ENCODE measurements around the gene ARV1.
A peak's percentile ranks its signal among the peaks of the same experiment; 100 is the strongest.
"Not testable (repeated sequence)": the region's sequence is repeated elsewhere in the genome, so short reads cannot be mapped to it uniquely, and the experiment has no call there.

The ARV1 gene

GRCh38 chr1:230976360-230976759 is 2.5 kb upstream of the ARV1 start:
- Histone ChIP-seq H3K9me3 (ENCODE audit: control insufficient read depth, low read length) (no peaks in the 10 kb centered on the region), H3K27me3 (ENCODE audit: control insufficient read depth, insufficient read depth, low read length, poor library complexity, severe bottlenecking) (no peaks in the 10 kb centered on the region), H3K27ac (ENCODE audit: insufficient read depth, low read depth, low read length, poor library complexity, severe bottlenecking) (no peak overlapping the region), H3K4me1 (ENCODE audit: control insufficient read depth, insufficient read depth, low read length) (no peaks in the 10 kb centered on the region), H3K36me3 (ENCODE audit: control insufficient read depth, insufficient read depth, low read length) (peaks cover 5% of the 10 kb centered on the region), H3K4me3 (ENCODE audit: insufficient read depth, low read depth, low read length) (no peak overlapping the region)
- WGBS, 2 experiments, result 93% methylated on average over 3 to 4 of the region's 4 CpGs

- Histone ChIP-seq H3K27ac (ENCODE audit: insufficient read depth, low read depth, low read length, poor library complexity, severe bottlenecking) (no peak overlapping the region), H3K27me3 (ENCODE audit: control insufficient read depth, insufficient read depth, low read length, poor library complexity, severe bottlenecking) (no peaks in the 10 kb centered on the region), H3K9me3 (ENCODE audit: control insufficient read depth, low read length) (no peaks in the 10 kb centered on the region), H3K4me3 (ENCODE audit: insufficient read depth, low read depth, low read length) (peak overlapping the region; percentile 85), H3K4me1 (ENCODE audit: control insufficient read depth, insufficient read depth, low read length) (no peaks in the 10 kb centered on the region), H3K36me3 (ENCODE audit: control insufficient read depth, insufficient read depth, low read length) (peaks cover 5% of the 10 kb centered on the region)
- WGBS, 2 experiments, result 93 to 95% methylated on average over 14 of the region's 14 CpGs
These were observed 1.8 kb upstream of the ARV1 start for GRCh38 chr1:230976825-230977747.

GRCh38 chr1:230977761-230978490 is 968 bp upstream of the ARV1 start:
- H3K9me3 ChIP-seq (ENCODE audit: control insufficient read depth, low read length), result no peaks in the 10 kb centered on the region
- peak overlapping the region; percentile 85 for H3K4me3 ChIP-seq (ENCODE audit: insufficient read depth, low read depth, low read length)
- H3K36me3 ChIP-seq (ENCODE audit: control insufficient read depth, insufficient read depth, low read length), result peaks cover 5% of the 10 kb centered on the region
- WGBS, 2 experiments, result 8% methylated on average over 52 of the region's 52 CpGs
- H3K4me1 ChIP-seq (ENCODE audit: control insufficient read depth, insufficient read depth, low read length), result no peaks in the 10 kb centered on the region
- H3K27me3 ChIP-seq (ENCODE audit: control insufficient read depth, insufficient read depth, low read length, poor library complexity, severe bottlenecking), result no peaks in the 10 kb centered on the region
- H3K27ac ChIP-seq (ENCODE audit: insufficient read depth, low read depth, low read length, poor library complexity, severe bottlenecking), result no peak overlapping the region

DNA sequence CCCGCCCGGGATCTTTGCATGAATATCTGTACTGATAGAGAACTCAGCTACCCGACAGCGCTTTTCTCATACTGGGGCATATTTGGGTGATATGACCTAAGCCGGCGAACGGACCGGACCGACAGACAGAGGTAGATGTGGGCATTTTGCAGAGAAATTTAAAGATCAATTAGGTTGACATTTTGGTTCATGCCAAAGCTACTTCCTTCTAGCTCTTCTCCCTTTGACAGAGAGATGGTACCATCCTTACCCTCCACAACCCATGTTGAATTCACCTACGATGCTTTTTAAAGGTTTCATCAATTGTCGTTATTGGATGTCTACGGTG is 459 bp downstream of the ARV1 start:
- H3K36me3 ChIP-seq (ENCODE audit: control insufficient read depth, insufficient read depth, low read length), result peaks cover 5% of the 10 kb centered on the region
- peak overlapping the region; percentile 85 for H3K4me3 ChIP-seq (ENCODE audit: insufficient read depth, low read depth, low read length)
- no peak overlapping the region for H3K27ac ChIP-seq (ENCODE audit: insufficient read depth, low read depth, low read length, poor library complexity, severe bottlenecking)
- H3K9me3 ChIP-seq (ENCODE audit: control insufficient read depth, low read length), result no peaks in the 10 kb centered on the region
- H3K27me3 ChIP-seq (ENCODE audit: control insufficient read depth, insufficient read depth, low read length, poor library complexity, severe bottlenecking), result no peaks in the 10 kb centered on the region
- no peaks in the 10 kb centered on the region for H3K4me1 ChIP-seq (ENCODE audit: control insufficient read depth, insufficient read depth, low read length)
- 11 to 14% methylated on average over 12 of the region's 12 CpGs for WGBS, 2 experiments

DNA sequence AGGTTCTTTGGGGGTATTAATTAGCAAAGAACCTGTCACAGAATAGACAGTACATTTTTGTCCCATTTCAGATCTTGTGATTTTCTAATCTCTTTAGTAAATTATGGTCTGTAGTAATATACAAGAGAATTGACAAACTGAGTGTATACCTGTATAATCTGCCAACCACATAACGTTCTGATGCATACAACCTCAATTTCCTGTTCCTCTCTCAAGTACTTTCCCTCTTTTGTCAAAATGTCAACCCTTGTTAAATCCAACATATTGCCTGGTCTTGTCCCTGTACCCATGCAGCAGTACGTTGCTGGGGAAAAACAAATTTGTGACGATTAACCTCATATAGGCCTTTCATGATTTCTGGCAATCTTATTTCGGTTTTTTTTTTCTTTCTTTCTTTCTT is 1.1 kb downstream of the ARV1 start:
- H3K27ac ChIP-seq (ENCODE audit: insufficient read depth, low read depth, low read length, poor library complexity, severe bottlenecking), result no peak overlapping the region
- peaks cover 5% of the 10 kb centered on the region for H3K36me3 ChIP-seq (ENCODE audit: control insufficient read depth, insufficient read depth, low read length)
- no peaks in the 10 kb centered on the region for H3K9me3 ChIP-seq (ENCODE audit: control insufficient read depth, low read length)
- H3K27me3 ChIP-seq (ENCODE audit: control insufficient read depth, insufficient read depth, low read length, poor library complexity, severe bottlenecking), result no peaks in the 10 kb centered on the region
- H3K4me1 ChIP-seq (ENCODE audit: control insufficient read depth, insufficient read depth, low read length), result no peaks in the 10 kb centered on the region
- peak overlapping the region; percentile 85 for H3K4me3 ChIP-seq (ENCODE audit: insufficient read depth, low read depth, low read length)
- 92 to 94% methylated on average over 4 of the region's 4 CpGs for WGBS, 2 experiments

GRCh38 chr1:230982696-230983095 is 3.8 kb downstream of the ARV1 start:
- no peaks in the 10 kb centered on the region for H3K9me3 ChIP-seq (ENCODE audit: control insufficient read depth, low read length)

GRCh38 chr1:230983811-230984210 is 4.9 kb downstream of the ARV1 start:
- WGBS, 2 experiments, result 83 to 86% methylated on average over 5 of the region's 5 CpGs
- H3K27ac ChIP-seq (ENCODE audit: insufficient read depth, low read depth, low read length, poor library complexity, severe bottlenecking), result no peak overlapping the region
- no peaks in the 10 kb centered on the region for H3K9me3 ChIP-seq (ENCODE audit: control insufficient read depth, low read length)
- H3K27me3 ChIP-seq (ENCODE audit: control insufficient read depth, insufficient read depth, low read length, poor library complexity, severe bottlenecking), result no peaks in the 10 kb centered on the region
- no peaks in the 10 kb centered on the region for H3K4me1 ChIP-seq (ENCODE audit: control insufficient read depth, insufficient read depth, low read length)
- H3K4me3 ChIP-seq (ENCODE audit: insufficient read depth, low read depth, low read length), result no peak overlapping the region
- H3K36me3 ChIP-seq (ENCODE audit: control insufficient read depth, insufficient read depth, low read length), result no peaks in the 10 kb centered on the region

More at GRCh38 chr1:230982696-230983095, 3.8 kb downstream of the ARV1 start:
- H3K27ac ChIP-seq (ENCODE audit: insufficient read depth, low read depth, low read length, poor library complexity, severe bottlenecking), result no peak overlapping the region
- H3K36me3 ChIP-seq (ENCODE audit: control insufficient read depth, insufficient read depth, low read length), result no peaks in the 10 kb centered on the region
- no peaks in the 10 kb centered on the region for H3K27me3 ChIP-seq (ENCODE audit: control insufficient read depth, insufficient read depth, low read length, poor library complexity, severe bottlenecking)
- H3K4me3 ChIP-seq (ENCODE audit: insufficient read depth, low read depth, low read length), result no peak overlapping the region
- H3K4me1 ChIP-seq (ENCODE audit: control insufficient read depth, insufficient read depth, low read length), result no peaks in the 10 kb centered on the region
- 92 to 93% methylated on average over 4 of the region's 4 CpGs for WGBS, 2 experiments

- not testable (repeated sequence) for H3K4me3 ChIP-seq (ENCODE audit: insufficient read depth, low read depth, low read length); H3K27ac ChIP-seq (ENCODE audit: insufficient read depth, low read depth, low read length, poor library complexity, severe bottlenecking)
- 26 to 28% methylated on average over 8 to 9 of the region's 10 CpGs for WGBS, 2 experiments
These were observed 6.0 kb downstream of the ARV1 start for GRCh38 chr1:230984622-230985515.

DNA sequence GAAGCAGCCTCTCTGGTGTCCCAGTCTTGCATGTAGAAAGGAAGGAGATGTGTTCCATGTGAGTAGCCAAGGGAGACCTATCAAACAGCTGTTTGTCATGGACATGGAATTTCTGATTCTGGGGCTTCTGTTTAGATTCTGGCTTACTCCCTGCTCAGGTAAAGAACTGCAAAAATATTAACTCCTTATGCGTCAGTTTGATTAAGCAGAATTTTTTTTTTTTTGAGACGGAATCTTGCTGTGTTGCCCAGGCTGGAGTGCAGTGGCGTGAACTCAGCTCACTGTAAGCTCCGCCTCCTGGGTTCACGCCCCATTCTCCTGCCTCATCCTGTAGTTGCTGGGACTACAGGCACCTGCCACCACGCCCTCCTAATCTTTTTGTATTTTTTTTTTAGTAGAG is 6.8 kb downstream of the ARV1 start:
- no peaks in the 10 kb centered on the region for H3K9me3 ChIP-seq (ENCODE audit: control insufficient read depth, low read length)

More at GRCh38 chr1:230984622-230985515, 6.0 kb downstream of the ARV1 start:
- not testable (repeated sequence) for H3K27me3 ChIP-seq (ENCODE audit: control insufficient read depth, insufficient read depth, low read length, poor library complexity, severe bottlenecking); H3K4me1 ChIP-seq (ENCODE audit: control insufficient read depth, insufficient read depth, low read length); H3K36me3 ChIP-seq (ENCODE audit: control insufficient read depth, insufficient read depth, low read length); H3K9me3 ChIP-seq (ENCODE audit: control insufficient read depth, low read length)

More for the DNA sequence above, 6.8 kb downstream of the ARV1 start:
- H3K4me3 ChIP-seq (ENCODE audit: insufficient read depth, low read depth, low read length), result no peak overlapping the region
- no peaks in the 10 kb centered on the region for H3K36me3 ChIP-seq (ENCODE audit: control insufficient read depth, insufficient read depth, low read length)
- no peaks in the 10 kb centered on the region for H3K27me3 ChIP-seq (ENCODE audit: control insufficient read depth, insufficient read depth, low read length, poor library complexity, severe bottlenecking)
- H3K4me1 ChIP-seq (ENCODE audit: control insufficient read depth, insufficient read depth, low read length), result no peaks in the 10 kb centered on the region
- WGBS, 2 experiments, result 91 to 94% methylated on average over 6 of the region's 6 CpGs
- H3K27ac ChIP-seq (ENCODE audit: insufficient read depth, low read depth, low read length, poor library complexity, severe bottlenecking), result no peak overlapping the region

Data from ectodermal cell (in vitro differentiated cells).